Ureter (tissue), 1 donor: ENCODE measurements around the gene PDE8B. TPM values are rescaled to one million over a fixed set of nuclear protein-coding genes. Genes with fewer than 3 reads are reported as not detected.

Source experiments
- DNase-seq: peaks from one replicate; pipeline ENCODE4 v3.0.0-alpha.2; 2020; ENCODE audit warnings: low spot score
- total RNA-seq: library from RNA; stranded (reverse); gene quantifications from one replicate; pipeline ENCODE4 v1.2.4, GENCODE V29; 2023
- donor health status: DM: yes; HTN: yes; CAD: no.

PDE8B gene
- total RNA-seq, 1 donor from 2014 or later = 10.1 TPM

DNA sequence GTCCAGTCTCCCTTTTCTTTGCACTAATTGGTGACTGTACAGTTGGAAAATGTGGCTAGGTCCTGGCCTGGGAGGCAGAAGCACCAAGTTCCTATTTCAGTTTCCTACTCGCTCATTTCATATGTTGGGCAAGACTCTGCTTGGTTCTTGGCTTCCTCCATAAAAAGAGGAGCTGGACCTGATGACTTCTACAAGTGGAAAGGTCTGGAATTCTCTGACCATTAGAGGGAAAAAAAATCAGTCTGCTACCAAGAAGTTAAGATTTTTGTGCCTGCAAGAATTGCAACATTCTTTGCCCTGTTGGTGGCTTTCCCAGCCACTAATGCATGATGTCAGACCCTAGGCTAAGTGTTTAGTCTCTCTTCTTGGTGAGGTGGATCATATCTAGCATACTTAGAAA, 190.2 kb downstream of the PDE8B start:
- DNase-seq = no peak

DNA sequence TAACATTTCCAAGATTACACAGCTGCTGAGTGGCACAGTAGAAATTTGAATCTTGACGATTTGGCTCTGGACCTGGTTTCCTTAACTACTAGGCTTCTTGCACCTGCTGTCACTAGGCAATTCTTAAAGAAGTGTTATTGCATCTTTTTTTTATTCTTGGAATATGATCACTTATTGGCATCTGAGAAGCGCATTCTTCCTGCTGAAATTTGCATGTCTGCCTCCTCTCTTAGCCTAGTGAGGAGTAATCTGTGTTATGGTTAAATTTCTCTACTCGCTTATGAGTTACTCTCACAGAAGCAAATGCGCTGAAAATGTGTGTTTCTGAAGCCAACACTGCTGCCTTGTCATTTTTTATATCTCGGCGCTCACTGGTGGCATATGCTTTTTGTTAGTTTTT, 192.3 kb downstream of the PDE8B start:
- no peak for DNase-seq

DNA sequence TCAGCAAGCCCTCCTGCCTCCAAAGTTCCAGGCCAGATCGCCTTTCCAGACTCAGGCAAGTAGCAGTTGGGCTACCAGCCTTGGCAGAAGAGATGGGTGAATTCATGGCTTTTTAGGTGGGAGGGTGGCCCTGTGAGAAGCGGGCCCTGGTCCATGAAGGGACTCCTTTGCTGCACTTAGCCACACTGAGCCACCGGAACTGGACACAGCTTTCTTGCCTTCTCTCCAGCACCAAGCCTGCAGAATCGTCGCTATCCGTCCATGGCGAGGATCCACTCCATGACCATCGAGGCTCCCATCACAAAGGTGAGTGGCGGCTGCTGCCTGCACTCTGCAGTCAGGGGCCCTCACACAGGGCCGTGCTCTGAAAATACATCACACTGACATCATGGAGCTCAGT, 196.7 kb downstream of the PDE8B start:
- DNase-seq = no peak

DNA sequence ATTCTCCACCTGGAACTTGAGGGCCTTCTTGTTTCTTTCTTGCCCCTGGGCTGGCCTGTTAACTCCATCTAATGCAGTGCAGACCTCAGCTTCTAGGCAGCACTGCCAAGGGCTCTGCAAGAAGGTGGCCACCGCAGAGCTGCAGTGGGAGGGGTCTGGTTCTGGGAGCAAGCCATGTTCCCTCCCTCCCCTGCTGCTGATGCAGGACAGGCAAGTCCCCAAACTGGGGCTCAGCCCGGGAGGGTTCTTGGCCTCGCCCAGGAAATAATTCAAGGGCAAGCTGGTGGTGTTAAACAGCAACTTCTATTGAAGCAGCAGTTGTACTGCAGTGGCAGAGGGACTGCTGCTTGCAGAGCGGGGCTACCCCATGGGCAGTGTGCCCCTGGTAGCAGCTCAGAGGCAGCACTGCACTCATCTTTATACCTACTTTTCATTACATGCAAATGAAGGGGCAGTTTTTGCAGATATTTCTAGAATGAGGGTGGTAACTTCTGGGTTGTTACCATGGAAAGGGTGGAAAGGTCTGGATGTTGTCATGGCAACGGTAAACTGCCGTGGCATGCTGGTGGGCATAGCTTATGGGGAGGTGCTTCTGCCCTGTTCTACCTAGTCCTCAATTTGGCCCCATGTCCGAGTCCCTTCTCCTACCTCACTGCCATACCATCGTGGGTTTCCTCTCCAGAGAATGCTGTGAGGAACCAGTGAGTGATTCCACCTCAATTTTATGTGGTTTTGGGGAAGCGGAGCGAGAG, 199.6 kb downstream of the PDE8B start:
- no peak for DNase-seq

DNA sequence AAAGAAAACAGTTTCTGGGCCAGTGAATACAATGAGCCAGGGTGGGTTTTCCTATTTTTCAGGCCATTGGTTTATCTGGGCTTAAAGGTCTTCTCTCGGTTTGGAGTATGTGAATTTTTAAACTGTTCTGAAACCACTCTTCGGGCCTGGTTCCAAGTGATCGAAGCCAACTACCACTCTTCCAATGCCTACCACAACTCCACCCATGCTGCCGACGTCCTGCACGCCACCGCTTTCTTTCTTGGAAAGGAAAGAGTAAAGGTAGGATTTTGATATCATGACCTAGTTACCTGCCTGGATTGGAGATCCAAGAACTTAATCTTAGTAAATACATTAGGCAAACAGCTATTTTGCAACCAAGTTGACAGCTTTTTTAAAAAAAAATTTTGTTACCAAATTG, 202.6 kb downstream of the PDE8B start:
- DNase-seq = no peak

DNA sequence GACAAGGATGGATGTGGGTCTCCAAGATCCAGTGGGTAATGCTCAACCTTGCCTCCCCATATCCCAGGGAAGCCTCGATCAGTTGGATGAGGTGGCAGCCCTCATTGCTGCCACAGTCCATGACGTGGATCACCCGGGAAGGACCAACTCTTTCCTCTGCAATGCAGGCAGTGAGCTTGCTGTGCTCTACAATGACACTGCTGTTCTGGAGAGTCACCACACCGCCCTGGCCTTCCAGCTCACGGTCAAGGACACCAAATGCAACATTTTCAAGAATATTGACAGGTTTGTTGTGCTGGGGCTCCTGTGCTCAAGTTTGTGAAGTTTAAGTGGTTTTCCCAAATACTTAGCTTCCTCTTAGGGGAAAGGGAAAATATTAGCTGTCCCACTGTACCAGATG, 207.7 kb downstream of the PDE8B start:
- DNase-seq = no peak

DNA sequence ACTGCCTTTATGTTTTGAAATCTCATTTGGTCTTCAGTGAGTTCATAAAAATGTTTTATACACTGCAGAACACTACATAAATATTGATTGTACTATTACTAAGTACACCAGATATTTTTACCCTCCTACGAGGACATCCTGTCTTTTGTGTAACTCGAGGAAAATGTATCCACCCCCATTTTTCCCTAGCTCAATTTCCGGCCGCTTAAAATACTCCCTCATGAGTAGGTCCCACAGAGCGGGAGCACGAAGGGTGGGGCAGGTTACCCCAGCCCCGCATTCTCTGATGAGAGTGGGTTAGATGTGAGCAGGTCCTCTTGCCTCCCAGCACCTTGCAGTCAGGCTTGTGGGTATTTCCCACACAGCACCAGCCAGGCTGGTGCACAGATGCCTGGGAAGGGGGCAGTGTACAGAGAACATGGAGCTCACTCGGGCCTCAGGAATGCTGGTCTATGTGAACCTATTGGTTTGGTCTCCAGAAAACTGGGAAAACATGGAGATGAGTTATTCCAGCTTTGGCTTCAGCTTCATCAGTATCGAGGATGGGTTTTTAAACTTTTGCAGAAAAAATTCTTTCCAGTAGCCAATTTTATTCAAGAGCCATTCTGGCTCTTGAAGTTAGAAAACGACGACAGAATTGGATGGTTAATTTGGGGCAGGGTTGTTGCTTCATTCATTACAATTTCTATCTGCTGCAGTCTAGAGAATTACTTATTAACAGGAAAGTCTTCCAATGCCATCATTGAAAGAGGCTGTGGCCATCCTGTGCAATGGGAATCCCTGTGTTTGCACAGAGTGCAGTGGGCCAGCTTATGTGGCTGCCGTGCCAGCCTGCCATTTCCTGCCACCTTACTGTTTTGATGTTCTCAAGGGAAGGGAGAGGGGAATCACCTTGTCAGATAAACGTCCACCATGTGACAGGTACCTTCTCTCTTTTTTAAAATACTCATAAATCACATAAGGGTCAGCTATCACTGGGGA, 208.4 kb downstream of the PDE8B start:
- DNase-seq = no peak

DNA sequence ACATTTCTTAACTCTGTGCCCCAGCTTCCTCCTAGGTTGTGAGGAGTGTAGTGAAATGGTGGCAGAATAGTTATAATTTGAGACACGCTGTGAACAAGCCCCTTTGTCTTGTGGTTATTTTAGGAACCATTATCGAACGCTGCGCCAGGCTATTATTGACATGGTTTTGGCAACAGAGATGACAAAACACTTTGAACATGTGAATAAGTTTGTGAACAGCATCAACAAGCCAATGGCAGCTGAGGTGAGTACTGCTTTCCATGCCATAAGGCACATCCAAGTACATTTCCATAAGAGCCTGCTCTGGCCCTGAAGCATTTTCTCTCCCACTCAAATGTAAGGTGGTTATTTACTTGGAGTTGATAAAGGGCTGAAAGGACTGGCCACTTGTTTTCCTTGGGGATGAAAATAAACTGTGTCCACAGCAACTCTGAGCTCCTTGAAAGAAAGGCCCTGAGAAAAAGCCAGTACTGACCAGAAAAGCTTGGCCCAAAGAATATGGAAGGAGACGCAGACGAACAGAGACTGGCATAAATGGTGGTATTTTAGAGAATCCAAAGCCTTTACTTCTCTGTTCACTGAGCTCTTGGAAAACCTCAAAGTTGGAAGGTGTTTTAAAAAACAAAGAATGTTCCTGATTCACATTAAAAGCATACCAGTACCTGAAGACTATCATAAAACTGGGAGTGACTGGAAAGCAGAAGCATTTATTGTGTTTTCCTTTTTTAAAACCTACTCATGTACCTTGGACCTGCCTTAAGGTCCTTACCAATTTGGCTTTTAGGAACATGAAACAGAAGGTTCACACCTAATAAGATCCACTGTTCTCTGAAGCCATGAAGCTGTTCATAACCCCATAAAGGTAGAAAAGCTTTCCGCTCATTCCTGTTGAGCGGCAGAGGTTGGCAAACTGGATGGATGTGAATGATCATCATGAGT, 209.4 kb downstream of the PDE8B start:
- DNase-seq = no peak

DNA sequence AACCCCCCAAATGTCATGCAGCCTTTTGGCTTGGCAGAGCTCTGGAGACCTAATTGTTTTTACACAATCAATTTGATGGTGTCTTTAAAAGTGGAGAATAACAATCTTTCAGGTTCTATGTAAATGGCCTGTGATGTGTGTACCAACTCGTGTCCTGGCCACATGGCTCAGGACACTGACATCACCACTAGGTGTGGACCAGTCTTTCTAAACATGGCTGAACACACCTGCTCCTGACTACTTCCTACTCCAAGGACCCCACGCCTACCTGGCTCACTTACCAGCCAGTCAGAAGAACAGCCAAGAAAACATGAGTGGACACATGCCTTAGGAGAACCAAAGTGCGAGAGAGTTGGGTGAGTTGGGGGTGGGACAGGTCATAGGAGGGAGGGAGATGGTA, 210.5 kb downstream of the PDE8B start:
- DNase-seq = no peak

DNA sequence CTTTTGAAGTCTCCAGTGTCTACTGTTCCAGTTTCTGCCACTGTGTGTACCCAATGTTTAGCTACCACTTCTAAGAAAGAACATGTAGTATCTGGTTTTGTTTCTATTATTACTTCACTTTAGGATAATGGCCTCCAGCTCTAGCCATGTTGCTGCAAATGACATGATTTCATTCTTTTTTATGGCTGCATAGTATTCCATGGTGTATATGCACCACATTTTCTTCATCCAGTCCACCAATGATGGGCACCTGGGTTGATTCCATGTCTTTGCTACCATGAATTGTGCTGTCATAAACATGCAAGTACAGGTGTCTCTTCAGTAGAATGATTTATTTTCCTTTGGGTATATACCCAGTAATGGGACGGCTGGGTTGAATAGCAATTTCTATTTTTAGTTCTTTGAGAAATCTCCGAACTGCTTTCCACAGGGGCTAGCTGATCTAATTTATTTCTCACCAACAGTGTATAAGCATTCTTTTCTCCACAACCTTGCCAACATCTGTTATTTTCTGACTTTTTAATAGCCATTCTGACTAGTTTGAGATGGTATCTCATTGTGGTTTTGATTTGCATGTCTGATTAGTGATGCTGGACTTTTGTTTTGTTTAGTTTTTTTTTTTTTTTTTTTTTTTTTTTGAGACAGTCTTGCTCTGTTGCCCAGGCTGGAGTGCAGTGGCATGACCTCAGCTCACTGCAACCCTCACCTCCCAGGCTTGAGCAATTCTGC, 212.7 kb downstream of the PDE8B start:
- DNase-seq = no peak

DNA sequence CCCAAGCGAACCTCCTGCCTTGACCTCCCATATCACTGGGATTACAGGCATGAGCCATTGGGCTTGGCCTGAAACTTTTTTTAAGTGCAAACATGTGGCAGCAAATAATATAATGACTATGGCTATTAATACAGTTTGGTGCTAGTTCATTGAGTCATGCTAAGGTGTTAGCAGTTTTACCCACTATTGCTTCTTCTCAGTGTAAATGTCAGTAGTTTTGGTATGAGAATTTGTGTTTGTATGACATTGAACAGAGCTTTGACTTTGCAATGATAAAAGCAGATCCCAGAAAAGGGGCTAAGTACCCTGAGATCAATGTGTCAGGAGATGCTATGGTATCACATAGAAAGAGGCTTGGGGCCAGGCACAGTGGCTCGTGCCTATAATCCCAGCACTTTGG, 214.4 kb downstream of the PDE8B start:
- no peak for DNase-seq

DNA sequence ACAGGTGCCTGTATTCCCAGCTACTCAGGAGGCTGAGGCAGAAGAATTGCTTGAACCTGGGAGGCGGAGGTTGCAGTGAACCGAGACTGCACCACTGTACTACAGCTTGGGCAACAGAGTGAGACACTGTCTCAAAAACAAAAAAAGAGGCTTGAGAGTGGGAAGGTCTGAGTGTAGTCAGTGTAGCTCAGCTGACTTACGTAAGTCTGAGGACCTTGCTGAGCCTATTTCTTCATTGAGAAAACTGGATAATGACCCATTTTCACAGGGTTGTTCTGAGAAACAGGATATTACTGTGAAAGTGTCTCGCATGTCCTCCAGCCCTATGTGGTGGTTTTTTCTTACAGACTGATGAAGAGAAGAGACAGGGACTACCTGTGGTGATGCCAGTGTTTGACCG, 214.9 kb downstream of the PDE8B start:
- DNase-seq = no peak

DNA sequence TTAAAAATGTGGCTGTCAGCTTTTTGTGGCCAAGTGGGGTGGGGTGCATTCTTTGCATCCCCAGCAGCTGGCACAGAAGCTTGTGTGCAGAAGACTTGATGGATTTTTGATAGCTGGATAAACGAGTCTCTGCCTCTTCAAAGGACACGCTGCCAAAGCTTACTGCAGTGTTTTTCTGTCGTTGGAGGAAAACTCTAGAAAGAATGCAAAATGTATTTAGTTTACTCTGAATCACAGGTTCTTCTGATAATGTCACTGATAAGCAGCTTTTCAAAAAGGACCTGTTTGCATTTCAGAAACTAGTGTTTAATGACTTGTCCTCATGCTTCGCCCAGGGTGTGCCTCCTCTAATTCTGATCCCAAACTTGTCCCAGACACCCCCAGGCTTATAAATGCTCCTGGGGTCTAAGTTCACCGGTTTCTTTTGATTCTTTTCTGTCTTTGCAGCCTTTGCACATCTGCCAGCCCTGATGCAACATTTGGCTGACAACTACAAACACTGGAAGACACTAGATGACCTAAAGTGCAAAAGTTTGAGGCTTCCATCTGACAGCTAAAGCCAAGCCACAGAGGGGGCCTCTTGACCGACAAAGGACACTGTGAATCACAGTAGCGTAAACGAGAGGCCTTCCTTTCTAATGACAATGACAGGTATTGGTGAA, 215.6 kb downstream of the PDE8B start:
- no peak for DNase-seq

DNA sequence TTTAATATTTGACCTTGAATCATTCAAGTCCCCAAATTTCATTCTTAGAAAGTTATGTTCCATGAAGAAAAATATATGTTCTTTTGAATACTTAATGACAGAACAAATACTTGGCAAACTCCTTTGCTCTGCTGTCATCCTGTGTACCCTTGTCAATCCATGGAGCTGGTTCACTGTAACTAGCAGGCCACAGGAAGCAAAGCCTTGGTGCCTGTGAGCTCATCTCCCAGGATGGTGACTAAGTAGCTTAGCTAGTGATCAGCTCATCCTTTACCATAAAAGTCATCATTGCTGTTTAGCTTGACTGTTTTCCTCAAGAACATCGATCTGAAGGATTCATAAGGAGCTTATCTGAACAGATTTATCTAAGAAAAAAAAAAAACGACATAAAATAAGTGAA, 216.2 kb downstream of the PDE8B start:
- no peak for DNase-seq

DNA sequence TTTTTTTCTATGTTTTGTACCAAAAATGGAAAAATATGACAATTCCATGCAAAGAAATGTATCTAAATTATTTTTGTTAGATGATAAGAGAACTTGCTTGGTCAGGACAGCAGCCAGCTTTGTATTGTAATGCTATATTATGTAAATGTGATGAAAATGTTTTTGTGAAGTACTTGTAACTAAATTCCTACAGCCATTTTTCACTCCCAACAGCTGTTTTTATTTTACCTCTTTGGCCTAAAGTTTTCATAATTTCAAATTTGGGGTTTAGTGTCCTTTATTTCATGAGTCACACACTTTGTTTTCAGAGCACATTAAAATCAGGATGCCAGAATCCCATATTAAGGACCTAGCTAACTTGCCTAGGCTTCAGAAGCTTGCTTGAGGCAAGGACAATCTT, 217.5 kb downstream of the PDE8B start:
- DNase-seq = no peak

DNA sequence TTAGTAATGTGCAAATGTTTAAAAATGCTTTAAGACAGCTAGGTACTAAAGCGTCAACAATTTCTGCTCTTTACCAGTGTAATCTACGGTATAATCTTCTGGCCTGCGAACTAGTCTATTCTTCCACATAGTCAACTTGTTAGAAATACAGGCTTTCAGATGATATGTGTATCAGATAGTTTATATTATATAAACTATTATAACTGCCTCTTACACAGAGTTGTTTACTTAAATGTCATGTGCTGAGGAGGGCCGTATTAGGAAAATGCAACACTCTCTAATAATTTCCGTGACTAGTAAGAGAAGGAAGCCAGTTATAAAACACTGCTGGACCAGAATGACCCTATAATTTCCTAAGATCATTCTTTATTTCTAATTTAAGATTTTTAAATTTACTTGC, 218.0 kb downstream of the PDE8B start:
- no peak for DNase-seq

DNA sequence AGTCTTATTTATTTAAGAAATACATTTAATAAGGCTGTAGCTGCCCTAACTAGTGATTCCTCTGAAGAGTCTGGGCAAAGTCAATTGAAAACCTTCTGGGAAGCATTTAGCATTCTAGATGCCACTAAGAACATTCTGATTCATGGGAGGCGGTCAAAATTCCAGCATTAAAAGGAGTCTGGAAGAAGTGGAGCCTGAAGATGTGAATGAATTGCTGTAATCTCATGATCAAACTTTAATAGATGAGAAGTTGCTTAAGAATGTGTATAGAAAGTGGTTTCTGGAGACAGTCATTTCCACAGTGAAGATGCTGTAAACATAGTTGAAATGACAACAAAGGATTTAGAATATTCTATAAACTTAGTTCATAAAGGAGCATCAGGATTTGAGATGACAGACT, 220.2 kb downstream of the PDE8B start:
- no peak for DNase-seq

DNA sequence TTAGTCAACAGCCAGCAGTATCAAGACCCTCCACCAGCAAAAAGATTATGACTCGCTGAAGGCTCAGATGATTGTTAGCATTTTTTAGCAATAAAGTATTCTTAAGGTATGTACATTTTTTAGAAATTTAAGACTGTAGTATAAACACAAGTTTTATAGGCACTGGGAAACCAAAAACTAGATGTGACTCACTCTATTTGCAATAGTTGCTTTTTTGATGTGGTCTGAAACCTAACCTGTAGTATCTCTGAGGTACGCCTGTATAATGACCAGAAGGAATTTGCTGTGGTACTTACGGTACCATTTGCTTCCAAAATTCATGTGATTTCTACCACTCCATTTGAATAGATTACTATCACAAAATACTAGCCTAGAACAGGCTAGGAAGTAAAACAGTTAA, 220.8 kb downstream of the PDE8B start:
- no peak for DNase-seq

DNA sequence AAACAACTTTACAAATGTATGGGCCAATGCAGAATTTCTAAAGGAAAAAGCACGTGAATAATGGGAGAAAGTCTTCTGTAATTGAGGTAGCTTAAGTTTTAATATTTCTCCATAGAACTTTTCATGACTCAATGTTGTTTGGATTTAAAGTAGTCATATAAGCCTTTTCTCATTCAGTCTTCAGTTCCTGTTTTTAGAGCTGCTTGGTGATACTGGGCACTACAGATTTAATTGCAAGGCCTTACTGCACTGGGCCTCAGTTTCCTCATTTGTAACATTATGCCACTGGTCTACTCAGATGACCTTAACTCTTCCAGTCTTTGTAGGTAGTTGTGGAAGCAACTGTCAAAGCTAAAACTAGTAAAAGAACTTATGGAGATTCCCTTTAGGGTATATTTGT, 221.2 kb downstream of the PDE8B start:
- DNase-seq = no peak

DNA sequence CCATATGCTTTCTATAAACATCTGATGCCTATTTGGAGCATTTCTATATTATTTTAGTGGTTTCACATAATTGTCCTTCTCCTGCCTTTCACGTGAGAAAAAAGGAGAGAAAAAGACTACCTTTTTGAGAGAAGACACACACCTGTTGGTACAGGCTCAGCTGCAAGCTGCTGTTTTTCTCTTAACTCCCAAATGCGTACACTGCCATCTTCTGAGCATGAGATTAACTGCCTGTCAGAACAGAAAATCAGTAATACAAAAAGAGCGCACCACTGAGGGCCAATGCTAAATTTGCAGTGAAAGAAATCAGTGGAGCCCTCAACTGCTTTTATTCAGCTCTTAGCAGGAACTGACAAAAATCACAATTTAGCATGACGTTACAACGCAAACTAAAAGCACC, 226.7 kb downstream of the PDE8B start:
- DNase-seq = no peak

DNA sequence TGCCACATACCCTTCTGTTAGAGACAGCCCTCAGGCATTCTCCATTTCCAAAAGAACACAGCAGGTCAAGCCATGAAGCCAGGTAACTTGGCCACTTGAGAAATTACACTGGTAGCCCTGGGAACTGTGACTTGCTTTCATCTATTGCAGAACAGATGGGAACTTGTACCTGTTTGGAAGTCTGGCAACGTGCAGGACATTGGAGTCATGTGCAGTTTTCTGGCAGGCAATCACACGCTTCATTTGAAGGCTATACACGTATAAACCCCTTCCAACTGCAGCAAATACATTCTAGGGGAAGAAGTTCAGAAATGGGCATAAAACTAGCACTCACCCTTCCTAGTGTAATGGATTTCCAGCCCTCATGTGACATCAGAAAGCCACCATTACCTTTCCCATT, 227.6 kb downstream of the PDE8B start:
- no peak for DNase-seq
